HepG2 (cell line): ENCODE measurements around the gene ZNF48. TPM values are rescaled to one million over a fixed set of nuclear protein-coding genes. Genes with fewer than 3 reads are reported as not detected.
A peak's percentile ranks its signal among the peaks of the same experiment; 100 is the strongest.

Experiments used
- CREB3 ChIP-seq: sonication (generic); formaldehyde crosslinking; IDR thresholded peaks from 2 replicates; pipeline ENCODE4 v1.5.0; 2020; ENCODE audit warnings: missing genetic modification reagents
- FOXA3 ChIP-seq: IDR thresholded peaks from 2 replicates; pipeline ENCODE4 v1.6.1; 2016; ENCODE audit warnings: missing genetic modification reagents, missing compliant biosample characterization
- MXD4 ChIP-seq: IDR thresholded peaks from 2 replicates; pipeline ENCODE4 v1.6.1; 2016; ENCODE audit warnings: mild to moderate bottlenecking, missing biosample characterization, missing genetic modification reagents
- NCOA2 ChIP-seq: sonication (generic); formaldehyde crosslinking; IDR thresholded peaks from 2 replicates; pipeline ENCODE4 v1.8.0; 2022; ENCODE audit warnings: inconsistent platforms
- PCBP1 ChIP-seq: fragments of 200-400 bp; formaldehyde crosslinking; IDR thresholded peaks from 2 replicates; pipeline ENCODE4 v1.6.1; 2017; ENCODE audit warnings: mild to moderate bottlenecking, low read depth, low read length, borderline replicate concordance
- SAP130 ChIP-seq: IDR thresholded peaks from 2 replicates; pipeline ENCODE4 v1.6.1; 2016; ENCODE audit warnings: low read depth
- SNRNP70 ChIP-seq: fragments of 200-400 bp; formaldehyde crosslinking; IDR thresholded peaks from 2 replicates; pipeline ENCODE4 v1.6.1; 2017; ENCODE audit warnings: mild to moderate bottlenecking, low read depth, low read length, moderate library complexity
- SSRP1 ChIP-seq: IDR thresholded peaks from 2 replicates; pipeline ENCODE4 v1.6.1; 2016; ENCODE audit warnings: control low read depth
- THYN1 ChIP-seq: sonication (generic); formaldehyde crosslinking; IDR thresholded peaks from 2 replicates; pipeline ENCODE4 v1.8.1; 2023; ENCODE audit warnings: low read depth, mild to moderate bottlenecking, moderate library complexity, missing genetic modification reagents, borderline replicate concordance
- U2AF2 ChIP-seq: fragments of 200-400 bp; formaldehyde crosslinking; IDR thresholded peaks from 2 replicates; pipeline ENCODE4 v1.6.1; 2017; ENCODE audit warnings: low read depth, mild to moderate bottlenecking, low read length
- ZBTB8A ChIP-seq: sonication (generic); formaldehyde crosslinking; IDR thresholded peaks from 2 replicates; pipeline ENCODE4 v1.4.0; 2020; ENCODE audit warnings: mild to moderate bottlenecking, low read depth, missing genetic modification reagents, borderline replicate concordance
- ZFAT ChIP-seq: sonication (generic); formaldehyde crosslinking; conservative IDR thresholded peaks from 2 replicates; pipeline ENCODE4 v1.8.1; 2023; ENCODE audit warnings: missing genetic modification reagents, inconsistent platforms
- ZNF253 ChIP-seq: sonication (generic); formaldehyde crosslinking; IDR thresholded peaks from 2 replicates; pipeline ENCODE4 v1.8.0; 2022; ENCODE audit warnings: mild to moderate bottlenecking, missing genetic modification reagents, borderline replicate concordance
- ZNF329 ChIP-seq: sonication (generic); formaldehyde crosslinking; IDR thresholded peaks from 2 replicates; pipeline ENCODE4 v1.9.0; 2021; ENCODE audit warnings: low read depth, mild to moderate bottlenecking, missing genetic modification reagents
- ZNF333 ChIP-seq: sonication (generic); formaldehyde crosslinking; IDR thresholded peaks from 2 replicates; pipeline ENCODE4 v1.4.0; 2020; ENCODE audit warnings: mild to moderate bottlenecking, missing genetic modification reagents, borderline replicate concordance
- ZNF350 ChIP-seq: sonication (generic); formaldehyde crosslinking; IDR thresholded peaks from 2 replicates; pipeline ENCODE4 v1.4.0; 2020; ENCODE audit warnings: mild to moderate bottlenecking, low read depth, missing genetic modification reagents, borderline replicate concordance
- ZNF543 ChIP-seq: sonication (generic); formaldehyde crosslinking; IDR thresholded peaks from 2 replicates; pipeline ENCODE4 v1.4.0; 2020; ENCODE audit warnings: mild to moderate bottlenecking, missing genetic modification reagents
- ZNF549 ChIP-seq: sonication (generic); formaldehyde crosslinking; IDR thresholded peaks from 2 replicates; pipeline ENCODE4 v1.5.0; 2020; ENCODE audit warnings: missing genetic modification reagents
- ZNF572 ChIP-seq: sonication (generic); formaldehyde crosslinking; IDR thresholded peaks from 2 replicates; pipeline ENCODE4 v1.5.1; 2020; ENCODE audit warnings: mild to moderate bottlenecking, missing genetic modification reagents
- ZNF580 ChIP-seq: IDR thresholded peaks from 2 replicates; pipeline ENCODE4 v1.6.1; 2016; ENCODE audit warnings: low read depth, borderline replicate concordance
- ZNF710 ChIP-seq: sonication (generic); formaldehyde crosslinking; IDR thresholded peaks from 2 replicates; pipeline ENCODE4 v1.5.0; 2020; ENCODE audit warnings: mild to moderate bottlenecking, missing genetic modification reagents, borderline replicate concordance
- ZNF772 ChIP-seq: sonication (generic); formaldehyde crosslinking; IDR thresholded peaks from 2 replicates; pipeline ENCODE4 v1.5.0; 2020; ENCODE audit warnings: mild to moderate bottlenecking, missing genetic modification reagents
- polyA plus RNA-seq, 8 experiments: library from polyadenylated mRNA; depleted of rRNA in 3 of 8; stranded (reverse) in 7 of 8; unstranded in 1 of 8; fragments of >200 nt; fragmentation: Illumina TruSeq in 4 of 8; extraction: Trizol in 4 of 8; gene quantifications; 2 replicates each; pipeline versions ENCODE4 v1.2.1 to v1.2.3, GENCODE V29; 2011 to 2016; ENCODE audit warnings: low read depth in 4 of 8, missing spikeins in 1 of 8, mixed read lengths in 1 of 8; ENCODE audit not compliant: insufficient read depth in 1 of 8
- total RNA-seq, 5 experiments: library from RNA; depleted of rRNA; stranded (reverse); fragments of >200 nt; fragmentation: Illumina TruSeq; extraction: Trizol; gene quantifications; 2 replicates each; pipeline ENCODE4 v1.2.3, GENCODE V29; 2016; ENCODE audit warnings: low read depth in 1 of 5
- TF ChIP-seq, protein P1 (sequence below): sonication (generic); formaldehyde crosslinking; IDR thresholded peaks from 2 replicates; pipeline ENCODE4 v1.4.0; 2020; ENCODE audit warnings: missing genetic modification reagents

Gene ZNF48
- total and polyA plus RNA-seq, 2 of the 13 experiments (the other 11 are each of a cell fraction or from before 2014, with no cell fraction given): 9.9 to 12.3 TPM

GRCh38 chr16:30370456-30371247 is 24.6 kb upstream of the ZNF48 start, which contains the start of gene TBC1D10B (continued):
- TF ChIP-seq, protein P1, sequence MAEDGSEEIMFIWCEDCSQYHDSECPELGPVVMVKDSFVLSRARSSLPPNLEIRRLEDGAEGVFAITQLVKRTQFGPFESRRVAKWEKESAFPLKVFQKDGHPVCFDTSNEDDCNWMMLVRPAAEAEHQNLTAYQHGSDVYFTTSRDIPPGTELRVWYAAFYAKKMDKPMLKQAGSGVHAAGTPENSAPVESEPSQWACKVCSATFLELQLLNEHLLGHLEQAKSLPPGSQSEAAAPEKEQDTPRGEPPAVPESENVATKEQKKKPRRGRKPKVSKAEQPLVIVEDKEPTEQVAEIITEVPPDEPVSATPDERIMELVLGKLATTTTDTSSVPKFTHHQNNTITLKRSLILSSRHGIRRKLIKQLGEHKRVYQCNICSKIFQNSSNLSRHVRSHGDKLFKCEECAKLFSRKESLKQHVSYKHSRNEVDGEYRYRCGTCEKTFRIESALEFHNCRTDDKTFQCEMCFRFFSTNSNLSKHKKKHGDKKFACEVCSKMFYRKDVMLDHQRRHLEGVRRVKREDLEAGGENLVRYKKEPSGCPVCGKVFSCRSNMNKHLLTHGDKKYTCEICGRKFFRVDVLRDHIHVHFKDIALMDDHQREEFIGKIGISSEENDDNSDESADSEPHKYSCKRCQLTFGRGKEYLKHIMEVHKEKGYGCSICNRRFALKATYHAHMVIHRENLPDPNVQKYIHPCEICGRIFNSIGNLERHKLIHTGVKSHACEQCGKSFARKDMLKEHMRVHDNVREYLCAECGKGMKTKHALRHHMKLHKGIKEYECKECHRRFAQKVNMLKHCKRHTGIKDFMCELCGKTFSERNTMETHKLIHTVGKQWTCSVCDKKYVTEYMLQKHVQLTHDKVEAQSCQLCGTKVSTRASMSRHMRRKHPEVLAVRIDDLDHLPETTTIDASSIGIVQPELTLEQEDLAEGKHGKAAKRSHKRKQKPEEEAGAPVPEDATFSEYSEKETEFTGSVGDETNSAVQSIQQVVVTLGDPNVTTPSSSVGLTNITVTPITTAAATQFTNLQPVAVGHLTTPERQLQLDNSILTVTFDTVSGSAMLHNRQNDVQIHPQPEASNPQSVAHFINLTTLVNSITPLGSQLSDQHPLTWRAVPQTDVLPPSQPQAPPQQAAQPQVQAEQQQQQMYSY (CRISPR knock-in tag): no peak
- no peak for TF ChIP-seq ZNF549 (CRISPR knock-in tag)
- peak; percentile 94 for TF ChIP-seq SAP130 (CRISPR knock-in tag)
- TF ChIP-seq PCBP1: no peak
- no peak; the same call in 1 of the 2 replicates for TF ChIP-seq ZNF350
- peak; percentile 19; the same call in 1 of the 2 replicates for TF ChIP-seq NCOA2 (CRISPR knock-in tag)
- TF ChIP-seq ZNF710 (CRISPR knock-in tag): no peak
- TF ChIP-seq ZFAT: no peak
- TF ChIP-seq ZNF772: no peak
- TF ChIP-seq SSRP1 (CRISPR knock-in tag): no peak
- TF ChIP-seq ZNF329 (CRISPR knock-in tag): no peak
- TF ChIP-seq ZNF580 (CRISPR knock-in tag): no peak; the same call in 1 of the 2 replicates
- peak; percentile 18; the same call in 1 of the 2 replicates for TF ChIP-seq FOXA3 (CRISPR knock-in tag)
- TF ChIP-seq U2AF2: no peak
- TF ChIP-seq ZNF572 (CRISPR knock-in tag): no peak
- no peak for TF ChIP-seq THYN1 (CRISPR knock-in tag)
- TF ChIP-seq ZNF253 (CRISPR knock-in tag): no peak
- no peak for TF ChIP-seq ZNF543 (CRISPR knock-in tag)
- no peak for TF ChIP-seq ZBTB8A (CRISPR knock-in tag)
- peak; percentile 83; the same call in 1 of the 2 replicates for TF ChIP-seq MXD4 (CRISPR knock-in tag)
- TF ChIP-seq ZNF333: no peak
- no peak for TF ChIP-seq CREB3 (CRISPR knock-in tag)
- TF ChIP-seq SNRNP70: no peak
